HG02938 (cell line): ENCODE data around the gene SART3.
"Not testable (repeated sequence)": the region's sequence is repeated elsewhere in the genome, so short reads cannot be mapped to it uniquely, and the experiment has no call there.

ENCODE experiments used
- ATAC-seq: cut with Tn5 transposase; IDR thresholded peaks from one replicate; pipeline ENCODE4 v1.9.1; 2021; ENCODE audit warnings: mild to moderate bottlenecking, moderate library complexity; ENCODE audit not compliant: unreplicated experiment

SART3 gene

GRCh38 chr12:108597559-108598471 is 36.8 kb upstream of the SART3 start, which contains the start of gene TMEM119:
Gene TMEM119 (minus strand): TSS chr12:108598084. CDS start chr12:108592383, 5,701 bp downstream.
- no peak for ATAC-seq

- ATAC-seq = no peak
These were observed 36.0 kb upstream of the SART3 start for GRCh38 chr12:108596854-108597558.

DNA sequence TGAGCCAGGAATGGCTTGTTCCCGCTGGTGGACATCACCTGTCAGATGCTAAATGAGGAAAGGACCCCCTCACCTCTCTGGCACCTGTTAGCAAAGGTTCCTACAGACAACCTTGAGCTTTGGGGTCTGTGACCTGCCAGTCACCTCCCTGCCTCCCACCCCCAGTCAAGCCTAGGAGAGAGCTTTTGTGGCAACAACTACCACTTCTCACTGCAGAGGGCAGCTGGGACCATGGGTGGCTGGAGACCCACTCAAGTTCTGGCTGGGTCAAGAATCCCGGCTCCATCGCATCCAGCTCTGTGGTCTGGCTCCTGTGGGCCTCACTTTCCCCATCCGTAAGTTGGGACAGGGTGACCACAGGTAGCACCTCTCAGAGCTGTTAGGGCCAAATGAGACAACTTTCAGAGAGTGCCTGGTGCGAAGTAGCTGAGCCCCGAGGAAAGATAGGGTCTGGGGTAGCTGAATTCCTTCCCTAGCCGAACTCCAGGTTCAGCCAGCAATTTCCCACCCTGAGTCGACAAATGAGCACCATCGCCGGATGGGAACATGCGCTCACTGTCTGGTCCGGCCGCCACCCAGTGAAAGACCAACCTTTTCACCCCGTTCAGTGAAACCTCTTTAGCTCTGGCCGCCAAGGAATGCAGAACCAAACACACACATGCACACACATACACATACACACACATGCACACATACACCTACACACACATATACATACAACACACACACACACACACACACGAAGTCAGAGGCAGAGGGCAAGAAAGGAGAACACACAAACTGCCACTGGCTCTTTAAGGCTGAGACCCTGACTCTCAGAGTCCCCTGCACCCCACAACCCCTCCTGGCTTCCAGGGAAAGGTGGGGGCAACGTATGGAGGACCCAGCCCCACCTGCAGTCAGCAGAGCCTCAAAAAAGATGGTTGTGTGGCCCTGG is 35.0 kb upstream of the SART3 start:
- no peak for ATAC-seq

- no peak for ATAC-seq
These were observed 34.2 kb upstream of the SART3 start for GRCh38 chr12:108594960-108595710.

- ATAC-seq = no peak
These were observed 33.4 kb upstream of the SART3 start for GRCh38 chr12:108594323-108594903.

DNA sequence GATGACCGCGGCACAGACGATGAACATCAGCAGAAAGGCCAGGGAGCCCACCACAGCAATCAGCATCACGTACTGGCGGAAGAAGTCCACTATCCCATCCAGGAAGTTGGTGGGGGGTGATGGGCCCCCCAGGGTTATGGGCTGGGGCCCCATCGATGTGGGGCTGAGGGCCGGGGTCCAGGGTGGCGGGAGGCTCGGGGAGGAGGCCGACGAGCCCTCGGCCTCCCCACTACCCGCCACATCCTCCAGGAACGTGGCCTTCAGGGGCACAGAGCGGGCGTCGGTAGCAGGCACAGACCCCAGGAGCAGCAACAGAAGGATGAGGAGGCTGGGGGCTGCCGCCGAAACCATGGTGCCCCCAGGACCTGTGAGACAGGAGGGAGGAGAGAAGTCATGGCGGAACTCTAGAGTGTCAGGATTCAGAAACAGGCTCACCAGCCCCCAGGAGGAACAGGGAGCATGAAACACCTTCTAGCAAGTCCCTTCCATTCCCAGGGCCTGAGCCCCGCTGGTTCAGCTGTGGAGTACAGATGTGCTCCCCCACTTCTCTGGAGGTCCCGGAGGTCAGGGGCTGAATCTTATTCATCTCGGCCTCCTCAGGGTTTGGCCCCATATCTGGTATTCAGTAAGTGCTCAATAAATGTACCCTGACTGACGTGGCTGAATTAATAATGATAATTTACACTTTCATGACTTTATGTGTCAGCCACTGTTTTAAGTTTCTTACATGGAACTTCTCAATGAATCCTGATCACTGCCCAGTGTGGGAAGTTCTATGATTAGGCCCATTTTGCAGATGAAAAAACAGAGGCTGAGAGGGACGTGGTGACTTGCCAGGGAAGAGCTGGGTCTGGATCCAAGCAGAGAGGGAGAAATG is 31.3 kb upstream of the SART3 start:
- ATAC-seq = no peak

DNA sequence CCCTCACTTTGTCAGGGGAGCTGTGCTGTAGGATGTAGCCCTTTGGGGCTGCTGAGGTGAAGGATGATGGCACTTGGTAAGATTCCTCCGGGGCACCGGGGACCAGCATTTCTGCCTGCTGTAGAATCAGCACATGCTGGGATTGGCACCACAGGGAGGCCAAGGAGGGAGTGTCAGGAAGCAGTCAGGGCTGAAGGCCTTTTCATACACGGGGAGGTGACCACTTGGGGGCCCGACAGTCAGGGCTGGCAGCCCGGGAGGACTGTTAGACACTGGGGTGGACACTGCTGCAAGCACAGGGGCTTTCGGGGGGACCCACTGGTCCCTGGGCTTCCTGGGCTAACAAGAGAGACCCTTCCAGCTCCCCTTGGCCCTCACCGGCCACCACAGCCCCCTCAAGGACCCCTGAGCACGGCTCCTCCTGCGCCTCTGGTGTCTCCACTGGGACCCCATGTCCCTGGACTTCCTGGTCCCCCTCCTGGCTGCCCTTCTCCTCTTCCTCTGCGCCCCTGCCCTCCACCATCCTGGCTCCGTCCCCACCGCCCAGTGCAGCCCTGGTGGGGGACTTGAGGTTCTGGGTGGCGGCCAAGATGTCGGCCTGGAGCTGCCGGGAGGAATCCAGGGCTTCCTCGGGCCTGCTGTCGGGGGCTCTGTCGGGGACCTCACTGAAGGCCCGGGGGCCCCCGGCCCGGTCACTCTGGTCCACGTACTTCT is 30.5 kb upstream of the SART3 start:
- no peak for ATAC-seq

- ATAC-seq = not testable (repeated sequence)
These were observed 29.5 kb upstream of the SART3 start for GRCh38 chr12:108590463-108590862.

- ATAC-seq = no peak
These were observed 28.9 kb upstream of the SART3 start for GRCh38 chr12:108589840-108590229.

DNA sequence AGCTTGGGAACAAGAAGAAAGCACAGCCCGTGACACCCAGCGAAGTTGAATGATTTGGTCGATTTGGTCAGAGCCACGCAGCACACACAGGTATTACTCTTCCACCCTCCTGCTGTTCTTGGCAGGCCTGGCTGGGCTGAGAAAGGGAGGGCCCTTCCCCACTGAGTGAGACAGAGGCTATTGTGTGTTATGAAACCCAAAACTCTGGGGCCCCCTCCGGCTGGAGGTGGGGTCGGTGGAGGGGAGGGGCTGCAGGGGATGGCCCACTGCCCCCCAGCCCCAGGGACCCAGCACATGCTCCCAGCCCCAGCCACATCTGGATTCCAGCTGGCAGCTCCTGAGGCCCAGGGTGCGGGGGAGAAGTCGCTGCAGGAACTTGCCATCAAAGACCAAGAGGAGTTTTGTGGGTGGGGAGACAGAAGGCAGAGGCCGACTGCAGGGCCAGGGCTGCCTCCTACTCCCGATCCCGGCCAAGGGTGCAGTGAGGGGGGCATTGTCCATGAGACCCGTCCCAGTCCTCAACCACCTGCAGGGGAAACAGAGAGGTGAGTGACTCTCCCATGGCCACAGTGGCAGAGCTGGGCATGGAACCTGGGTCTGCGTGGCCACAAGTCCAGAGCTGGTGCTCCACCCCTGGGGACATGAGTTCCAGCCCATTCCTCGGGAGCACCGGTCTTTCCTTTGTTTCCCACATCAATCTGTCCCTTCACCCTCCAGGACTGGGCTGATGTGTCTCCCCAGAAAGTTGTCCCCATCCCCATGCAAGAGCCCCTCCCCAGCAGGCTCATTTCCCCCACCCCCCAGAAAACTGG is 28.3 kb upstream of the SART3 start:
- ATAC-seq = no peak

- no peak for ATAC-seq
These were observed 26.9 kb upstream of the SART3 start for GRCh38 chr12:108587826-108588225.

DNA sequence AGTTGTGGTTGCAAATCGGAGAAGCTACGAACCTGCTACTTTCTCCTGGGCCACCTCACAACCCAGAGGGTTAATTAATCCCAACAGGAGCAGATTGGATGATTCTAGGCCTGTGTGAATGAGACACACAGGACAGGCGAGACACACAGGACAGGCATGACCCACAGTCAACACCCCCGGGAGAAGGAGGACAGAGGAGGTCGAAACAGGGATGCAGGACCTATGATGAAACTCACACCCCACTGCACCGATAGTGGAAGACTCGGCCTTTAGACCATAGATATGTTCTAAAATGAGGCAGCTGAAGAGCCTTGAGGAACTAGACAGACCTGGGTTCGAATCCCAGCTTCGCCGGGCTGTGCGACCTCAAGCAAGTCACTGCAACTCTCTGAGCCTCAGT is 25.3 kb upstream of the SART3 start:
- ATAC-seq = no peak

DNA sequence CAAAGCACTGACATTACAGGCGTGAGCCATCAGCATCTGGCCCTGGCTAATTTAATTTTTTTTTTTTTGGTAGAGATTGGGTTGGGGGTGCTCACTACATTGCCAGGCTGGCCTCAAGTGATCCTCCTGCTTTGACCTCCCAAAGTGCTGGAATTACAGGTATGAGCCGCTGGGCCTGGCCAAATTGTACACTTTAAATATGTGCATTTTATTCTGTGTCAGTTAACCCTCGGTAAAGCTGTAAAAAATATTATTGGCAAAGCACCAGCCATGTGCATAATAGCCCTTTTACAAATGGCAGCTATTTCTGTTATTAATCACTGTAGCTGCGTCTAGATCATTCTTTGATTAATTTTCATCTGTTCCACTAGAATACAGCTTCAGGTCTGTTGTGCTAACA is 24.9 kb upstream of the SART3 start:
- no peak for ATAC-seq

GRCh38 chr12:108584456-108585065 is 23.6 kb upstream of the SART3 start:
- no peak for ATAC-seq

GRCh38 chr12:108583991-108584390 is 23.0 kb upstream of the SART3 start:
- no peak for ATAC-seq

DNA sequence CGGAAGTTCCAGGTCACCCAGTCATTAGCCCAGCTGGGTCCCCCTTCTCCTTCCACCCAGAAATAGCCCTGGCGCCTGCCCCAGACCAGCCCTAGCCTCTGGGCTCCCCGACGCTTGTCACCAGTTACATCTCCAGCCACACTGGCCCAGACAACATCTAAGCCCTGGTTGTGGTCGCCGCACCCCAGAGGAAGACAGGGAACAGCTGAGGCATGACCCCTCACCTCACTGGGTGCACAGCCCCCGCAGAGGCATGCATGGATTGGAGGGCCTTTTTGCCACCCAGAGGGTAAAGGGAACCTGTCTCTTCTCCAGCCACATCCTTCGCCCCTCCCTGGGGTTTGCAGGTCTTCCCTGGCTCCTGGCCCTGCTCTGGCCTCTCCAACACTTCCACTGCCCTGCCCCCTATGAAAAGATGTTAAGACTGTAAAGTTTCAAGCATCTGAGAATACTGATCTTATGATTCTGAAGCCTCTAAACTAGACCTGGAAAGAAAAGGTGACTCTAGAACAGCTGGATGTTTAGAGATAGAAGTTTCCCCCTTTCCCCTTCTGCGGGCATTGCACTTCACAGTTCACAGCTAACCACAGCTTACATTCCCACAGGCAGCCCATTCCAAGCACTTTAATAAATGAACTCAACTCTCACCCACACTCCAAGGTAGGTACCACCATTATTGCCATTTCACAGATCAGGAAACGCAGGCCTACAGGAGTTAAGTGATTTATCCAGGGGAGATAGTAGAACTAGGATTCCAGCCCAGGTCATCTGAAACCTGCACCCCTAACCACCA is 22.2 kb upstream of the SART3 start:
- ATAC-seq = no peak
